DND-41 (cell line): ENCODE data around the gene CRYL1.

Experiments
- EZH2 ChIP-seq: IDR thresholded peaks from 3 replicates; pipeline ENCODE4 v1.6.1; 2012; ENCODE audit warnings: borderline replicate concordance, low read depth, mild to moderate bottlenecking, moderate library complexity, low read length, inconsistent platforms; ENCODE audit not compliant: severe bottlenecking
- TF ChIP-seq, protein P1 (sequence below): IDR thresholded peaks from 2 replicates; pipeline ENCODE4 v1.5.1; 2012; ENCODE audit warnings: borderline replicate concordance, low read length, moderate library complexity, mild to moderate bottlenecking; ENCODE audit not compliant: poor library complexity, severe bottlenecking; ENCODE audit errors: extremely low read depth

DNA sequence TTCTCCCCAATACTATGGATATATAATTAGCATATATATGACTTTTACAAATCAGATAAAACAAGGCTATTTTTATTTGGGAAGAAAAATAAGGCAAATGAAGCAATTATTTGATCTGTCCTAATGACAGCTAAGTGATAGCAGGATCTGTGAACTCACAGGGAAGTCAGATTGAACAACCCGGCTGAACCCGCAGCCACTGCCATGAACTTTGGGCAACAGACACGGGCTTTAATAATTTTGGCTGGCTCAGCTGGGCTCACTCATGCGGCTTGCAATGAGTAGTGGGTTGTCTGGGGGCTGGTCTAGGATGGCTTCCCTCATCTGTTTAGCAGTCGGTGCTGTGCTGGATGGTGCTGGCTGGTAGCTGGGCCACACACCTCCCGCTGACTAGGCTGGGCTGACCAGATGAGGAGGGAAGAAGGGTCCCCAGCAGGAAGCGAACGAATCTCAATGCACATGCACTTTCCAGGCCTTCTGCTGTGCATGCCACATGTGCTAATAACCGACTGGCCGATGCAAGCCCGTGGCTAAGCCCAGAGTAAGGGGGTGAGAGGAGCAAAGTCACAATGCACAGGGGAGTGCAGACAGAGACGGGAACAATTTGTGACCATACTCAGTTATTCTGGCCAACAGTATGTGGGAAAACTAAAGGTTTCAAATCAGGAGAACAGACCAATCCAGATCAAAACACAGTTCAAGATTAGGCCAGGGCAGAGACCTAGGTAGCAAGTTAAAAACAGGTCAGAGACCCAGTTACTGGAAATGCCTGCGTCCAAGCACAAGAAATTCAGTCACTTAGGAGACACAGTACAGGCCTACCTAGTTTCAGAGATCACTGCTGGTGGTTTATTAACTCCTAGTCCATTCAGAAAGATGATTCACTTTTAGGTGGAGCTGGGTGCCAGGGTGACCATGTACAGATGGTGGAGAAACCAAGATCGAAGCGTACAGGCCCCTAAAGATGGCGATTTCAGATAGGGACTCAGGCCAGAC lies 22.3 kb downstream of the CRYL1 start:
- no peak for TF ChIP-seq EZH2
- TF ChIP-seq, protein P1, sequence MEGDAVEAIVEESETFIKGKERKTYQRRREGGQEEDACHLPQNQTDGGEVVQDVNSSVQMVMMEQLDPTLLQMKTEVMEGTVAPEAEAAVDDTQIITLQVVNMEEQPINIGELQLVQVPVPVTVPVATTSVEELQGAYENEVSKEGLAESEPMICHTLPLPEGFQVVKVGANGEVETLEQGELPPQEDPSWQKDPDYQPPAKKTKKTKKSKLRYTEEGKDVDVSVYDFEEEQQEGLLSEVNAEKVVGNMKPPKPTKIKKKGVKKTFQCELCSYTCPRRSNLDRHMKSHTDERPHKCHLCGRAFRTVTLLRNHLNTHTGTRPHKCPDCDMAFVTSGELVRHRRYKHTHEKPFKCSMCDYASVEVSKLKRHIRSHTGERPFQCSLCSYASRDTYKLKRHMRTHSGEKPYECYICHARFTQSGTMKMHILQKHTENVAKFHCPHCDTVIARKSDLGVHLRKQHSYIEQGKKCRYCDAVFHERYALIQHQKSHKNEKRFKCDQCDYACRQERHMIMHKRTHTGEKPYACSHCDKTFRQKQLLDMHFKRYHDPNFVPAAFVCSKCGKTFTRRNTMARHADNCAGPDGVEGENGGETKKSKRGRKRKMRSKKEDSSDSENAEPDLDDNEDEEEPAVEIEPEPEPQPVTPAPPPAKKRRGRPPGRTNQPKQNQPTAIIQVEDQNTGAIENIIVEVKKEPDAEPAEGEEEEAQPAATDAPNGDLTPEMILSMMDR: no peak
